OCI-M2 (cell line): Measurements from ENCODE around the gene DDX23.
"Not testable (repeated sequence)": the region's sequence is repeated elsewhere in the genome, so short reads cannot be mapped to it uniquely, and the experiment has no call there.

Experiments used
- DNase-seq: peaks from one replicate; lab custom pipeline; 2025; ENCODE audit not compliant: unreplicated experiment; lab: John Stamatoyannopoulos, UW

The DDX23 gene

DNA sequence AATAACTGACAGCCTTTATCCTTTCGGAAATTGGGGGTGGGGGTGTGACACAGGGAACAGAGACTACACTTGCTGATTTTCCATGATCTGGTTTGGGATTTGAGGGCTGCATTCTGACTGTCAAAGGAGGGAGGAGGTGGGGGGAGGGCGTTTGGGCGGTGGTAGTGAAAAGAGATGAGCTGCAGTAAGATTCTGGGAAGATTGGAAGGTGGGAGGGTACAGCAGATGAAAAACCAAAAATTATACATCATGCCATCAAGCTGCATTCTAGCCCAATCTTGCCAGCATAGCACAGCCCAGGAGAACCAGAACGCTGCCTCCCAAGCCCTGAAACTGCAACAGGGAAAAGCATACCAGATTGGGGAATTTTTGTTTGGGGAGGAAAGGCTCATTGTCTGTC, 11.3 kb upstream of the DDX23 start:
- no peak for DNase-seq

DNA sequence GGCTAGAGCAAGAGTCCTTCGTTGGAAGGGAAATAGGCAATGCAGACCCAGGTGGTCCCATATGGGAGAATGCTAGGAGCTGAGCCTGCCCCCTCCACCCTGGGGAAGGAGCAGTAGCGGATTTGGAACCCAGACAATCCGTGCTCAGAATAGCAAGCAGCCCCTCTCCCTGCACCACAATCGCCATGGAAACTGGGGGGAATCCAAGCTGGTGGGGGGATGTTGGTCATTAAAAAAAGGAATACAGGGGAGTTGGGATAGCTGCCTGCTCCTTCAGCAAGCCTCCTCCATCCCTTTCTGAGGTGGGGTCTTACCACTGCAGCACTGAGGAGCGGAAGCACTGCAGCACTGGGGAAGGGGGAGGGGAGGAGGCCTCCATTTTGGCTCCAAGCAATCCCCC, 10.8 kb upstream of the DDX23 start:
- no peak for DNase-seq

DNA sequence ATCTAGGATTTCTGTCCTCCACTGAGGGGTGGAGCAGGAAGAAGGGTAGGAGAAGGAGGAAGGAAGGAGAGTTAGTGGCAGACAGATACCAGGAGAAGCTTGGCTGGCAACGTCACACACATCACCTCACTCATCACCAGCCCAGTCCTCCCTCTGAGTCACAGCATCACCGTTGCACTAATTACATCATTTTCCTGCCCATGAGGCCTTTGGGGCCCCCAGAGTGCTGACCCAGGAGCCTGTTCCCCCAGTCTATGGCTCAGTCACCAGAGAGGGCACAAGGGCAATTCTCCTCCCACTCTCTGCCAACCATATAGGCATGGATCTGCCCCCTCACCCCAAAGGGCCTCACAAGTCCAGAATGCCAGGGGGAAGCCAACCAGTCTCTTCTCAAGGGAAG, 9.1 kb upstream of the DDX23 start:
- no peak for DNase-seq

DNA sequence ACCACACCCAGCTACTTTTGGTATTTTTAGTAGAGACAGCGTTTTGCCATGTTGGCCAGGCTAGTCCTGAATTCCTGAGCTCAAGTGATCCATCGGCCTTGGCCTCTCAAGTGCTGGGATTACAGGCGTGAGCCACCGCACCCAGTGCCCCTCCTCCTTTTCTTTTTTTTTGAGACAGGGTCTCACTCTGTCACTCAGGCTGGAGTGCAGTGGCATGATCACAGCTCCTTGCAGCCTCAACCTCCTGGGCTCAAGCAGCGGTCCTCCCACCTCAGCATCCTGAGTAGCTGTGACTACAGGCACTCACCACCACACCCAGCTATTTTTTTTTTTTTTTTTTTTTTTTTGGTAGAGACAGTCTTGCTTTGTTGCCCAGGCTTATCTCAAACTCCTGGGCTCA, 8.3 kb upstream of the DDX23 start:
- DNase-seq, result not testable (repeated sequence)

DNA sequence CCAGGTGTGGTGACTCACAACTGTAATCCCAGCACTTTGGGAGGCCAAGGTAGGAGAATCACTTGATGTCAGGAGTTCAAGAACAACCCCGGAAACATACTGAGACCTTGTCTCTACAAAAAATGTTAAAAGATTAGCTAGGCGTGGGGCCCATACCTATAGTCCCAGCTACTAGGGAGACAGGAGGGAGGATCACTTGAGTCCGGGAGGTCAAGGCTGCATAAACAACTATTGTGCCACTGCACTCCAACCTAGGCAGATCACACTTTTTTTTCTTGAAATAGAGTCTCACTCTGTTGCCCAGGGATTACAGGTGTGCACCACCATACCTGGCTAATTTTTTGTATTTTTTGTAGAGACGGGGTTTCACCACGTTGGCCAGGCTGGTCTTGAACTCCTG, 7.6 kb upstream of the DDX23 start:
- no peak for DNase-seq

DNA sequence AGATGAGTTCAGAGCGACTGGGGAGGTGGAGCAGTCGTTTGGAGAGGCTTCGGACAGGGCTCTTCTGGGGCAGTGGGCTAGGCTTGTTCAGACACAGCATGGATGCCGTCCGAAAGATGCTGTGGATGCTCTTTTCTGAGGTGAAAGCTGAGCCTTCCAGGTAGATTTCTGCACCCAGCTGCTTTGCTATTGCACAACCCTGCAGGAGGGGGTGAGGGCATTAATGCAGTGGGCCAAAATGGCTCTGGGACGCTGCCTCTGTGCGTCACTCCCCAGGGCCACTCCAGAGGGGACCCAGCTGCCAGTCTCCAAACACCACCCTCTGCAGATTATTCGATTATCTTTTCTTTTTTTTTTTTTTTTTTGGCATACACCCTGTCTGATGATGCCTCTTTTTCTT, 6.1 kb upstream of the DDX23 start:
- DNase-seq, result no peak

DNA sequence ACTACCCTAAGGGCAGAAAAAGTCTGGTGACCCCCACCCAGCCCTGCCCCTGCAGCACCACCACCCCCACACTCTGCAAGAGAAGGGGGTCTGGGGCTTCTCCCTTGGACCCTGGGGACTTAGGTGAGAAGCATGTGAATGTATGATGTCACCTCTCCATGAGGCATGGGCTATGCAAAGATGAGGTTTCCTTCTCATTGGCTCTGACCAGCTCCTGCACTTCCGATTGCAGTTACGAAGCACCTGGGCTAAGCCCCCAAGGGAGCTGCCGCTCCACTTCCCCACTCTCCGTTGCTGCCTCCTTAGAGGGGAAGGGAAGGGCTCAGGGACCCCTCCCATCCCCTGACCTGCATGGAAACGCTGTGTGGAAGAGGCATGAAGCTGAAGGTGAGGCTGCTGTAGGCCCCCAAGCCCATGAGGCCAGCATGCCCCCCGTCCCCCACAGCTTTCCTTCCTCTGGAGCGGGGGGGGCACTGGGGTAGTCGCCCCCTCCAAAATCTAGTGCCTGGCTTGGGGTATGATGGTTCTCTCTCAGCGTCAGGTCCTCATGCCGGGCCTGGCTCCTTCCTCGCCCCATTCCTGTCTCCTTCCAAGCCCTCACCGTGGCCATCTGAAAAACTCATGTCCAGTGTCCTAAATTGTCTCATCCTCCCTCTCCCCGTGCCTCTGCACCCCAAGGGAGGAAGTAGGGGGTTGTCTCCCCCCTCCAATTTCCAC, 5.5 kb upstream of the DDX23 start:
- no peak for DNase-seq

DNA sequence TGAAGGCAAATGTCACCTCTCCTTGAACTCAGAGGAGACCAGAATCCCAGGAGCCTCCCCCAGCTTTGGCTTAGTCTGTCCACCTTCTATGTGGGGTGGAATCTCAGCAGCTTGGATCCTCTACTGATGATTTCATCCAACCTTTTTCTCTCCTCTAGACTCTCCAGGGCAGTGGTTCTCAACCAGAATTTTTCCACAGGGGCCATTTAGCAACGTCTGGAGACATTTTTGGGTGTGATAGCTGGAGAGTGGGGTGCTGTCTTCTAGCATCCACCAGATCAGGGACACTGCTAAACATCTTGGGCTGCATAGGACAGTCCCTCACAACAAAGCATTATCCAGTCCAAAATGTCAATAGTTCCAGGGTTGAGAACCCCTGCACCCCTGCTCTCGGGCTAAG, 4.4 kb upstream of the DDX23 start:
- no peak for DNase-seq

DNA sequence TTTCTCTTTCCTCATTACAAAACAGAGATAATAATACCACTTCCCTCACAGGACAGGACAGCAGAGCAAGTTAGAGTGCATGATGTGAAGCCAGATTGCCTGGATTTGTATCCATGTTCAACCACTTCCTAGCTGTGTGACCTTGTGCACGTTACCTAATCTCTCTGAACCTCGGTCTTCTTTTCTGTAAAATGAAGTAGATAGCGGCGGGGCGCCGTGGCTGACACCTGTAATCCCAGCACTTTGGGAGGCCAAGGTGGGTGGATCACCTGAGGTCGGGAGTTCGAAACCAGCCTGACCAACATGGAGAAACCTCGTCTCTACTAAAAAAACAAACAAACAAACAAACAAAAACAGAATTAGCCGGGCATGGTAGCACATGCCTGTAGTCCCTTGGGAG, 3.0 kb upstream of the DDX23 start:
- not testable (repeated sequence) for DNase-seq

DNA sequence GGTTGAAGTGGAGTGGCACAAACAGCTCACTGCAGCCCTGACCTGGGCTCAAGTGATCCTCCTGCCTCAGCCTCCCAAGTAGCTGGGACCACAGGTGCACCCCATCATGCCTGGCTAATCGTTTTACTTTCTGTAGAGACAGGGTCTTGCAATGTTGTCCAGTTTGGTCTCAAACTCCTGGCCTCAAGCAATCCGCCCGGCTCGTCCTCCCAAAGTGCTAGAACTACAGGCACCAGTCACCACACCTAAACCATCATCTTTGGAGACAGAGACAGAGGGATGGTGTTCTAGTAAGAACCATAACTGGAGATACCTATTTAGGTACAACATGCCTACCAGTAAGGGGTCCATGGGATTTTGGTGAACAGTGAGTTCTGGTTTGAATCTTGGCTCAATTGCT, 2.5 kb upstream of the DDX23 start:
- DNase-seq, result no peak

DNA sequence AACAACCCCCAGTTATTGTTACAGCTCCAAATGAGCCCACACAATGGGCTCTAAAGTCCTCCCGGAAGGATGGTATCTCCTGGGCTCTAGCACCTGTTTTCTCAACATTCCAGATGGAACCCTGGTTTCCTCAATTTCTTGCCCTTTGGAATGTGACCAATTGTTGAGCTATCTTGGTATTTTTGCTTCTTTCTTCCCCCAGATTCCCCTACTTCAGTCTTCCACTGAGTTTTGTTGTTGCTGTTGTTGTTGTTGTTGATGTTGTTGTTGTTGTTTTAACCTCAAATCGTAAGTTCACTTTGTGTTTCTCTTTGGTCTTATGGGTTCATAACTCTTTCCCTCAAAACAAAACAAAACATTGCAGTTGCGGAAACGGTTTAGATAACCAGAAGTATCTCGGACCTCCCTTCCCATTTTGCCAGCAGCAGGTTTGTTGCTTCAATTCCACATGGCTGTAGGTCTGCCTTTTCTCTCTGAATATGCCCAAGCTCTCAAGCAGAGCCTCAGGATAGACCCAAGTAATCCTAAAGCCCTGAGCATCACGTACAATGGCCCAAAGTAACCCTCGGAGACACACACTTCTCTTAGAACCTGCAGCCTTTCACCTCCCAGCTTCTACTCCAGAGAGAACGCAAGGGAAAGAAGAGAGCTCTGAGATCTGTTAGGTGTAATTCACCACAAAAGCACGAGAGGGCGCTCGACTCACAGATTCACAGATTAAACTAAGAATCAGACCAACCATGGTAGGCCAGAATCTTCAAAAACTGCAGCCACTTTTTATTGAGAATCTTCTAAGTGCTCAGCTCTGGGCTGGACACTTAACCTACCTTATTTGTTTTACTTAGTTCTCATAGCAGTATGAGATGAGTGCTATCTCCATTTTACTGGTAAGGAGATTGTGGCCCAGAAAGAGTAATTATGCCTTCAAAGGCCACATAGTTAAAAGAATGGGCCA, 1.0 kb upstream of the DDX23 start:
- DNase-seq, result peak; percentile 93

DNA sequence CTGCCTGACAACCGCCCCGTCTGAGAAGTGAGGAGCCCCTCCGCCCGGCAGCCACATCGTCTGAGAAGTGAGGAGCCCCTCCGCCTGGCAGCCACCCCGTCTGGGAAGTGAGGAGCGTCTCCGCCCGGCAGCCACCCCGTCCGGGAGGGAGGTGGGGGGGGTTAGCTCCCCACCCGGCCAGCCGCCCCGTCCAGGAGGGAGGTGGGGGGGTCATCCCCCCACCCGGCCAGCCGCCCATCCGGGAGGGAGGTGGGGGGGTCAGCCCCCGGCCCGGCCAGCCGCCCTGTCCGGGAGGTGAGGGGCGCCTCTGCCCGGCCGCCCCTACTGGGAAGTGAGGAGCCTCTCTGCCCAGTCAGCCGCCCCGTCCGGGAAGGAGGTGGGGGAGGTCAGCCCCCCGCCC, 9.9 kb downstream of the DDX23 start:
- not testable (repeated sequence) for DNase-seq

DNA sequence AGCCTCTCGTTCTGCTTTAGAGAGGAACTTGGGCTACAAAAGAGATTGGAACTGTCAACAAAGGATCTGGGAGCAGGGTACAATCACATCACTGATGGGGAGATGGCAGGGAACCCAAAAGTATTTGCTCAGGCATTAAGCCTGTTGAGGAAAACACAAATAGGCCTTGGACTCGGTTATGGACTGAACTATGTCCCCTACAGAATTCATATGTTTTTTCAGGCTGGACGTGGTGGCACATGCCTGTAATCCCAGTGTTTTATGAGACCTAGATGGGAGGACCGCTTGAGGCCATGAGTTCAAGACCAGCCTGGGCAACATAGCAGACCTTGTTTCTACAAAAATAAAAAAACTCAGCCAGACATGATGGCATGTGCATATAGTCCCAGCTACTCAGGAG, 13.9 kb downstream of the DDX23 start:
- DNase-seq, result no peak

DNA sequence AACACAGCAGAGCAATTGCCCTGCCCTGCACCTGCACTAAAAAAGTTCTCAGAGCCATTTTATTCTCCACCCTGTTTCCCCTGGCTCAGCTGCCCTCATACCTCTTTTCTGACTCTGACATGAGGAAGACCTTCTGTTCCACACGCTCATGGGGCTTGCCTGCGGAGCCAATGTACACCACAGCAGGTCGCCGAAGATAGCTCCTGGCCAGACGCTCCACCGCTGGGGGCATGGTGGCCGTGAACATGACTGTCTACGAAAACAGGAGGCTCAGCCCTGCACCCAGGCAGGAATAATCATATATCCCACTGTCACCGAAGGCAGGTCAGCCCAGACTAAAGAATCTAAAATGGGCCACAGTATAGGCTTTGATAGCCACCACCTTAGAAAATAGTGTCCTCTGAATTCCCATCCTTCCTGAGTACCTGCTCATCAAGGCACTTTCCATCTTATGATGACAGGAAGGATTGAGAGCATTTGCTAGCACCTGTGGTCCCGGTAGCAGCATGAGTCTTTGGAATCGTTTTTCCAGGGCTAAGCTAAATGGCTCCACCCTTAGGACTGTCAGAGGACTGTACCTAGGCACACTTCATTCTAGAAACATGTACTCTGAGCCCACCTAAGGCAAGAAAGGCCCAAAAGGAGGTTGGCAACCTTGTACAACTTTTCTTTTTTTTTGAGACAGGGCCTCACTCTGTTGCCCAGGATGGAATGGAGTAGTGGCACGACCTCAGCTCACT, 19.5 kb downstream of the DDX23 start:
- DNase-seq, result no peak

DNA sequence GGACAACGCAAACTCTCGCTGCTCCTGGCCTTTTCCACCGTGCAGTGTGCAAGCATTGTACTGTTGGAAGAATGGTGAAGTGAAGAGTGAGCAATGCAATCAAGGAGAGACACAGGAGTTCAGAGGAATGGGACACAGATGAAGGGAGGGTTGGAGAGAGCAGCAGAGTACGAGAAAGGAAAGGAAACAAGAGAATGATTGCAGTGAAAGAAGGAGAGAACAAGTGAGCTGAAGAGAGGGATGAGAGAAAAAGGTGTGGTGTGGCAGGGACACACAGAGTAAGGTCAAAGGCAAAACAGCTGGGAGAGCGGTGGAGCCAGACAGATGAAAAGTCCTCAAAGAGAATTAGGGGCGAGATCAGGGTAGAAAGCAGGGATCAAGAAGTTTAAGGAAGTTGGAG, 20.7 kb downstream of the DDX23 start:
- DNase-seq, result no peak

DNA sequence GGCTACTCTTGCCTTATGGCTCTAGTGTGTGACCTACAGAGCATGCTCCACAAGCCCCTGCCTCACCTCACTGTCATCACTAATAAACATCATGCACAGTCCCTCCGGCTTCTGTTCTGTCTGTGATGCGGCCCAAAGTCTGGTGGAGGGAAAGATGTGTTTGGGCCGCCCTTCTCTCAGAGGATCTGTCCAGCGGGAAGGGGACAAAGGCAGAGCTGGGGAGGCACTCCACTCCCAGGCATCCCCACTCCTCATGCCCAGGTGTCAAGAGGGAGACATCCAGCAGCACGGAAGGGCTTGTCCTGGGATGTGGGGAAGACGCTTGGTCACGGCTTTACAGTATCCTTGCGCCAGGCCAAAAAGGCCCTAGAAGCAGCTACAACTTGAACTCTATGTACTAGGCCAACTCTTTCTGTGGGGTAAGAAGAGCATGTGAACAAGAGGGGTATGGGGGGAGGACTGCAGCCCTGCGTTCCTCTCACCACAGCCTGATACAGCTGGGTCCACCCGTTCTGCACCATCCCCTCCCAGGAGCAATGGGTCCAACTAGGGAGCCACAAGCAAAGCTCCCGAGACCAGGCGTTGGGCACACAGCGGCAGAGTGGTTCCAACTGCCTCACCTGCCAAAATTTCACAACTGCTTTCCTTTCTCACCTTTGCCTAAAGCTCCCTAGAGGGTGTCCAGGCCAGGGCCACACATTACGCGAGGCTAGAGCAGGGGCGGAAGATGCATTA, 23.0 kb downstream of the DDX23 start:
- DNase-seq, result no peak

DNA sequence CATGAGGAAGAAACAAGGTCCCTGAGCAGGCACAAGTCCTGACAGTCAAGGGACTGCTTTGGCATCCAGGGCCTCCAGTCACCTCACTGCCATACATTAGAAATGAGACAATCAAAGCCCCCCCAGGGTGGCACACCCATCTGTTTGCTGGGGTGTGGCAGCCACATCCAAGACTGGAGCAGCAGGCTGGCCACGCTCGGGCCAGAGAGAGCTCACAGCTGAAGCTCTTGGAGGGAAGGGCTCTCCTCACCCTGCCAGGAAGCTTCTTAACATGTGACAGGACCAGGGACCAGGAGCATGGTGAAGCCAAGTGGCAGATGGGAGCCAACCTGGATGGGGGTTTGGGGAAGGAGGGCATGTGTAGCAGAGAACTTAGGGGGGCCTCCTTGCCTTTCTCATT, 23.7 kb downstream of the DDX23 start:
- DNase-seq, result no peak

DNA sequence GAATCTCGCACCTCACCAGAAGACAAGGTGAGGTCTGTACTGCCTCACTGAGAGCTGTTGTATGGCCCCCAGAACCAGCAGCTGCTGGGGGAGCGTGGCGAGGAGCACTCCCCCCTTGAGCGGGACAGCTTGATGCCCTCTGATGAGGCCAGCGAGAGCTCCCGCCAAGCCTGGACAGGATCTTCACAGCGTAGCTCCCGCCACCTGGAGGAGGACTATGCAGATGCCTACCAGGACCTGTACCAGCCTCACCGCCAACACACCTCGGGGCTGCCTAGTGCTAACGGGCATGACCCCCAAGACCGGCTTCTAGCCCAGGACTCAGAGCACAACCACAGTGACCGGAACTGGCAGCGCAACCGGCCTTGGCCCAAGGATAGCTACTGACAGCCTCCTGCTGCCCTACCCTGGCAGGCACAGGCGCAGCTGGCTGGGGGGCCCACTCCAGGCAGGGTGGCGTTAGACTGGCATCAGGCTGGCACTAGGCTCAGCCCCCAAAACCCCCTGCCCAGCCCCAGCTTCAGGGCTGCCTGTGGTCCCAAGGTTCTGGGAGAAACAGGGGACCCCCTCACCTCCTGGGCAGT, 24.4 kb downstream of the DDX23 start:
- no peak for DNase-seq

DNA sequence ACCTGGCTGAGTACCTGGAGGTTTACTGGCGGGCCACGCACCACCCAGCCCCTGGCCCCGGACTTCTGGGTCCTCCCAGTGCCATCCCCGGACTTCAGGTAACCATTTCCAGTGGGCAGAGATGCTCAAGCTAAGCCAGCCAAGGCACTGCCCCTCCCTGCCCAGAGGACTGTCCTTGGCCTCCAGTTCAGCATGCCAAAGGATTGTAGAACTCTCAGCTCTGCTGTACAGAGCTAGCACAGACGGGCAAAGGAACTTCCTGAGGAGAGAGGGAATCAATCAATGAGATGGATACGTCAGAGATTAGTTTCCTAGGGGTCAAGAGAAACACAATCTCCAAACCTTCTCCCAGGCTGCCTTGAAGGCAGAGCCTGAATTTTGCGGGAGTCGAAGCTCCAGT, 24.9 kb downstream of the DDX23 start:
- DNase-seq, result no peak

DNA sequence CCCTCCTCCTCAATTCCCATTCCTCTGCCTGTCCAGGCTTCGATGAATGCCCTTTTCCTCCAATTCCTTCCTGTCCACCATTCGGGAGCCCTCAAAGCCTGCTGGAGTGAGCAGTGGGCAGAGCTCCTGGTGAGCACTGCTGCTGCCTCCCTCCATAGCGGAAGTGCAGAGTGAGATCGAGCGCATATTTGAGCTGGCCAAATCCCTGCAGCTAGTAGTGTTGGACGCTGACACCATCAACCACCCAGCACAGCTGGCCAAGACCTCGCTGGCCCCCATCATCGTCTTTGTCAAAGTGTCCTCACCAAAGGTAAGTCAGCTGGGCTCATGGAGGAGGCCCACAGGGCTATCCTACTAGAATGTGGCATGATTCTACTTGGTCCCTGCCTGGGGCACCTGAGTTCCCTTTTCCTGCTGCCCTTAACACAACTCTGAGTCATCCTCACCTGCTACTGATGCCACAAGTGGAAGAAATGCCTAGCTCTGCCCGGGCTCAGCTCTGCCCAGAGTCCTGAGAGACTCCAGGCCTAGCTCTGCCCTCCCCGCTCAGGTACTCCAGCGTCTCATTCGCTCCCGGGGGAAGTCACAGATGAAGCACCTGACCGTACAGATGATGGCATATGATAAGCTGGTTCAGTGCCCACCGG, 25.6 kb downstream of the DDX23 start:
- DNase-seq, result no peak
